WERI-Rb-1 (cell line): ENCODE results near the gene ARSI.

Experiments used
- DNase-seq: peaks from one replicate; pipeline ENCODE4 v3.0.0-alpha.2; 2020
- H3K27ac ChIP-seq: fragments of 250-450 bp; sonication (Bioruptor Pico); 2 replicates; pipeline ENCODE4 v1.5.1; 2020; ENCODE audit warnings: mild to moderate bottlenecking, moderate library complexity
- H3K27me3 ChIP-seq: fragments of 250-450 bp; sonication (Bioruptor Pico); 2 replicates; pipeline ENCODE4 v1.5.1; 2021; ENCODE audit warnings: mild to moderate bottlenecking, low read depth, moderate library complexity; ENCODE audit not compliant: insufficient read depth, severe bottlenecking
- H3K36me3 ChIP-seq: fragments of 250-450 bp; sonication (Bioruptor Pico); 2 replicates; pipeline ENCODE4 v1.5.1; 2020; ENCODE audit warnings: mild to moderate bottlenecking, moderate library complexity
- H3K4me3 ChIP-seq: 2 replicates; pipeline ENCODE4 v1.5.1; 2011; ENCODE audit warnings: low read depth, mild to moderate bottlenecking, control low read depth, low read length
- H3K9me3 ChIP-seq: fragments of 250-450 bp; sonication (Bioruptor Pico); 2 replicates; pipeline ENCODE4 v1.5.1; 2021; ENCODE audit warnings: mild to moderate bottlenecking, moderate library complexity; ENCODE audit not compliant: severe bottlenecking
- CTCF ChIP-seq: IDR thresholded peaks from 2 replicates; pipeline ENCODE4 v1.5.1; 2011; ENCODE audit warnings: low read depth, mild to moderate bottlenecking, control low read depth, inconsistent platforms, low read length

Gene ARSI

GRCh38 chr5:150310246-150310645 is 7.5 kb upstream of the ARSI start:
- no peak for DNase-seq
- no peak overlapping the region for H3K27ac ChIP-seq
- H3K36me3 ChIP-seq = no peaks in the 10 kb centered on the region
- H3K27me3 ChIP-seq = no peaks in the 10 kb centered on the region
- no peak for TF ChIP-seq CTCF
- H3K4me3 ChIP-seq = no peak overlapping the region
- no peaks in the 10 kb centered on the region for H3K9me3 ChIP-seq

- no peak for TF ChIP-seq CTCF
- no peak for DNase-seq
- H3K9me3 ChIP-seq = no peaks in the 10 kb centered on the region
- no peaks in the 10 kb centered on the region for H3K27me3 ChIP-seq
- H3K4me3 ChIP-seq = no peak overlapping the region
- no peak overlapping the region for H3K27ac ChIP-seq
- no peaks in the 10 kb centered on the region for H3K36me3 ChIP-seq
Measured at GRCh38 chr5:150309886-150310239, 7.2 kb upstream of the ARSI start.

DNA sequence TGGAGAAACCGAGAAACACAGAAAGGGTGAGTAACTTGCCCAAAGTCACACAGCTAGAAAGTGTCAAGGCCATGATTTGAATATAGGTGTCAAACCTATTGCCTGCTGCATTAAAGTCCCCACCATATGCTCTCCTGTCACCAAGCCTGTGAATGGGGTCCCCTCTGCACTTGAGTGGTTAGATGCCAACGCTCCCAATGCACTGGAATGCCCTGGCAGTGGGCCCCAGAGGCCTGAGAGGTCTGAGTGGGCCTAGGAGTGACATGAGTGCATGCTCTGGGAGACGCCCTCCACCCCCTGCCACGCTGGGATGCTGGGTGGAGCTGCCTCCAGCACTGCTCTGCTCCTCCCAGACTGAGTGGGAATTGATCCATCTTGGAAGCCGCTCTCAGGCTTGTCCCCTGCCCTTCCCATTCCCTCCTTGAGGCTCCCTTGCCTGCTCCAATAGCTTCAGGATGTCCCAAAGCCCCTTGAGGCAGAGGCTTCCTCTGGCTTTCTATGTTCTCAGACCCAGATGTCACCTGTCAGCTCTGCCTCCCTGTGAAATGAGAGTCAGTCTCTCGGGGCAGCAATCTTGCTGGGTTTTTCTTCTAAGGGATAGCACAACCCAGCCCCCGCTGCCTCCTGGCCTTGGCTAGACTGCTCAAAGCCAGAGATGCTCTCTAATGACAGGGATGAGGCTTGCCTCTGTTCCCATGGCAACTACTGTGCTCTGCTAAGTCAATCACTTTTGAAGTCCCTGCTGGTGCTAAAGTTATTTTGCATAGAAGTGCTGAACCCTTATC is 6.6 kb upstream of the ARSI start:
- peak; percentile 63 for DNase-seq
- Histone ChIP-seq H3K9me3 (no peaks in the 10 kb centered on the region), H3K27ac (no peak overlapping the region), H3K36me3 (no peaks in the 10 kb centered on the region), H3K4me3 (no peak overlapping the region), H3K27me3 (no peaks in the 10 kb centered on the region)
- TF ChIP-seq CTCF = no peak

- no peak for TF ChIP-seq CTCF
- Histone ChIP-seq H3K27me3 (no peaks in the 10 kb centered on the region), H3K36me3 (no peaks in the 10 kb centered on the region), H3K27ac (no peak overlapping the region), H3K9me3 (no peaks in the 10 kb centered on the region), H3K4me3 (no peak overlapping the region)
- DNase-seq = no peak
Measured at GRCh38 chr5:150307617-150308426, 5.1 kb upstream of the ARSI start.

DNA sequence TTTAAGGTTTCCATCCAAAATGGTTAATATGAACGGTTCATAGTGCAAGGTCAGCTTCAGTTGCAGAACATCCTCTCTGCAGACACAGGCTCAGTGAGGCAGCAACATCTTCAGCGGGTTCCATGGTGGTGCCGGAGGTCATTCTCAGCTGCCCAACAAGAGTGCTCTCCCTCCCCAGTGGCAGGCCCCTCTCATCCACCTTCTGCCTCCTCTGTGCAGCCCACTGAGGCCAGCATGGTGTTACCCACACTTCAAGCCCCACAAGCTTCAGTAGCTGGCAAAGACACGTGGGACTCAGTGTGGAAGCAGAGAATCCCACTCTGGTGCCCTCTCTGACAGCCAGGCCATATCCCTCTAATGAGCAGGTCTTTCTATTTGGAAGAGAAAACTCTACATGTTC is 4.1 kb upstream of the ARSI start:
- Histone ChIP-seq H3K27me3 (no peaks in the 10 kb centered on the region), H3K9me3 (no peaks in the 10 kb centered on the region), H3K27ac (no peak overlapping the region), H3K36me3 (no peaks in the 10 kb centered on the region), H3K4me3 (no peak overlapping the region)
- no peak for DNase-seq
- no peak for TF ChIP-seq CTCF
